Measurements from ENCODE around the gene SERTAD2.

- TF ChIP-seq, protein P1, sequence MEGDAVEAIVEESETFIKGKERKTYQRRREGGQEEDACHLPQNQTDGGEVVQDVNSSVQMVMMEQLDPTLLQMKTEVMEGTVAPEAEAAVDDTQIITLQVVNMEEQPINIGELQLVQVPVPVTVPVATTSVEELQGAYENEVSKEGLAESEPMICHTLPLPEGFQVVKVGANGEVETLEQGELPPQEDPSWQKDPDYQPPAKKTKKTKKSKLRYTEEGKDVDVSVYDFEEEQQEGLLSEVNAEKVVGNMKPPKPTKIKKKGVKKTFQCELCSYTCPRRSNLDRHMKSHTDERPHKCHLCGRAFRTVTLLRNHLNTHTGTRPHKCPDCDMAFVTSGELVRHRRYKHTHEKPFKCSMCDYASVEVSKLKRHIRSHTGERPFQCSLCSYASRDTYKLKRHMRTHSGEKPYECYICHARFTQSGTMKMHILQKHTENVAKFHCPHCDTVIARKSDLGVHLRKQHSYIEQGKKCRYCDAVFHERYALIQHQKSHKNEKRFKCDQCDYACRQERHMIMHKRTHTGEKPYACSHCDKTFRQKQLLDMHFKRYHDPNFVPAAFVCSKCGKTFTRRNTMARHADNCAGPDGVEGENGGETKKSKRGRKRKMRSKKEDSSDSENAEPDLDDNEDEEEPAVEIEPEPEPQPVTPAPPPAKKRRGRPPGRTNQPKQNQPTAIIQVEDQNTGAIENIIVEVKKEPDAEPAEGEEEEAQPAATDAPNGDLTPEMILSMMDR (conservative IDR thresholded peaks at IDR 0.05), result no peak
- TF ChIP-seq ZFX (IDR thresholded peaks at IDR 0.05), result no peak
These were observed 59.3 kb downstream of the SERTAD2 start for GRCh38 chr2:64594226-64594989.

All from C4-2B (cell line).